ENCODE data around the gene KSR2. TPM values are rescaled to one million over a fixed set of nuclear protein-coding genes. Genes with fewer than 3 reads are reported as not detected.

Gene KSR2
- total RNA-seq, 1 donor from 2014 or later = 0.69 TPM

DNA sequence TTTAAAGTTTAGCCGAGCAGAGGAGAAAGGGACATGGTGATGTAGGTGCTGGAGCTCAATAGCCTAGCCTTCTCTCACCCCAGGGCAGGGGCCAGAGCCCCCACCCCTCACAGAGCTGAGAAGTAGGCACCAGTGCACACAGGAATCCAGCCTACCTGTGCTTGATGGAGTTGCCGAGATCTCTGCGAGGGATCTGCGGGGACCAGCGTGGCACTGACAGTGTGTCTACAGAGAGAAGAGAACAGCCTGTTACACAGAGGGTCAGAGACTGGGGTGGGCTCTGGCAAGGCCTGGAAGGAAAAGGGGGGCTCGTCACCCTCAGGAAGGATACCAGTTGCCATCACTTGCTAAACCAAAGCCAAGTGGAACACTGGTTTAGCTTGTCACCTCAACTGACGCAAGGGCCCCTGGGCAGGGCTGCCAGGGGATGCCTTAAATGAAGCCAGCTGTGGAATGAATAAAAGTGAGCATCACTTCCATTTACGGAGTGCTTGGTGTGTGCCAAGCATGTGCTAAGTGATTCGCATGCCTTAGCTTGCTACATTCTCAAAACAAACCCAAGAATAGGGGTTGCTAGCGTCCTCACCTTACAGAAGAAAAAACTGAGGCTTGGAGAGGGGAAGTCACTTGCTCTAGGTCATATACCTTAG is 386.5 kb downstream of the KSR2 start:
- peaks cover 14% of the 10 kb centered on the region for H3K4me1 Mint-ChIP-seq
- H3K4me3 Mint-ChIP-seq = no peak overlapping the region
- DNase-seq (ENCODE audit: low spot score in 2 of 2, unreplicated experiment in 2 of 2) = no peak
- TF ChIP-seq, protein P1, sequence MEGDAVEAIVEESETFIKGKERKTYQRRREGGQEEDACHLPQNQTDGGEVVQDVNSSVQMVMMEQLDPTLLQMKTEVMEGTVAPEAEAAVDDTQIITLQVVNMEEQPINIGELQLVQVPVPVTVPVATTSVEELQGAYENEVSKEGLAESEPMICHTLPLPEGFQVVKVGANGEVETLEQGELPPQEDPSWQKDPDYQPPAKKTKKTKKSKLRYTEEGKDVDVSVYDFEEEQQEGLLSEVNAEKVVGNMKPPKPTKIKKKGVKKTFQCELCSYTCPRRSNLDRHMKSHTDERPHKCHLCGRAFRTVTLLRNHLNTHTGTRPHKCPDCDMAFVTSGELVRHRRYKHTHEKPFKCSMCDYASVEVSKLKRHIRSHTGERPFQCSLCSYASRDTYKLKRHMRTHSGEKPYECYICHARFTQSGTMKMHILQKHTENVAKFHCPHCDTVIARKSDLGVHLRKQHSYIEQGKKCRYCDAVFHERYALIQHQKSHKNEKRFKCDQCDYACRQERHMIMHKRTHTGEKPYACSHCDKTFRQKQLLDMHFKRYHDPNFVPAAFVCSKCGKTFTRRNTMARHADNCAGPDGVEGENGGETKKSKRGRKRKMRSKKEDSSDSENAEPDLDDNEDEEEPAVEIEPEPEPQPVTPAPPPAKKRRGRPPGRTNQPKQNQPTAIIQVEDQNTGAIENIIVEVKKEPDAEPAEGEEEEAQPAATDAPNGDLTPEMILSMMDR (IDR thresholded peaks at IDR 0.05; ENCODE audit: unreplicated experiment) = no peak
- peaks cover 71% of the 10 kb centered on the region for H3K27me3 Mint-ChIP-seq (ENCODE audit: low read depth)
- no peak overlapping the region for H3K27ac Mint-ChIP-seq
- H3K9me3 Mint-ChIP-seq = no peaks in the 10 kb centered on the region
- H3K36me3 Mint-ChIP-seq = no peaks in the 10 kb centered on the region

DNA sequence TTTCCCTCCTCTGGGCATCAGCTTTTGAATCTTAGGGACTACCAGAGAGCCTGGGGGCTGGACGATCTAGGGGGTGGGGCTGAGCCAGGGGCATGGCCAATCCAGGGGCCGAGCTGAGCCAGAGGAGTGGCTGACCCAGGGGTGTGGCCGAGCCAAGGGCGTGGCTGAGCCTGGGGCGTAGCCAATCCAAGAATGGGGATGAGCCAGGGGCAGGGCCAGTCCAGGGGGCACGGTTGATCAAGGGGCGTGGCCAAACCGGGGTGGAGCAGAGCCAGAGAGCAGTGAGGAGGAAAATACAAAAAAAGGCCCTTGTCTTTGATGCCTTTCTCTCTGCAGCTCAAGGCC is 388.1 kb downstream of the KSR2 start:
- no peak overlapping the region for H3K27ac Mint-ChIP-seq
- H3K4me3 Mint-ChIP-seq = no peak overlapping the region
- TF ChIP-seq, protein P1 (IDR thresholded peaks at IDR 0.05; ENCODE audit: unreplicated experiment) = no peak
- H3K36me3 Mint-ChIP-seq = no peaks in the 10 kb centered on the region
- peaks cover 57% of the 10 kb centered on the region for H3K27me3 Mint-ChIP-seq (ENCODE audit: low read depth)
- H3K4me1 Mint-ChIP-seq = peaks cover 18% of the 10 kb centered on the region
- H3K9me3 Mint-ChIP-seq = no peaks in the 10 kb centered on the region
- DNase-seq (ENCODE audit: low spot score in 2 of 2, unreplicated experiment in 2 of 2) = no peak

DNA sequence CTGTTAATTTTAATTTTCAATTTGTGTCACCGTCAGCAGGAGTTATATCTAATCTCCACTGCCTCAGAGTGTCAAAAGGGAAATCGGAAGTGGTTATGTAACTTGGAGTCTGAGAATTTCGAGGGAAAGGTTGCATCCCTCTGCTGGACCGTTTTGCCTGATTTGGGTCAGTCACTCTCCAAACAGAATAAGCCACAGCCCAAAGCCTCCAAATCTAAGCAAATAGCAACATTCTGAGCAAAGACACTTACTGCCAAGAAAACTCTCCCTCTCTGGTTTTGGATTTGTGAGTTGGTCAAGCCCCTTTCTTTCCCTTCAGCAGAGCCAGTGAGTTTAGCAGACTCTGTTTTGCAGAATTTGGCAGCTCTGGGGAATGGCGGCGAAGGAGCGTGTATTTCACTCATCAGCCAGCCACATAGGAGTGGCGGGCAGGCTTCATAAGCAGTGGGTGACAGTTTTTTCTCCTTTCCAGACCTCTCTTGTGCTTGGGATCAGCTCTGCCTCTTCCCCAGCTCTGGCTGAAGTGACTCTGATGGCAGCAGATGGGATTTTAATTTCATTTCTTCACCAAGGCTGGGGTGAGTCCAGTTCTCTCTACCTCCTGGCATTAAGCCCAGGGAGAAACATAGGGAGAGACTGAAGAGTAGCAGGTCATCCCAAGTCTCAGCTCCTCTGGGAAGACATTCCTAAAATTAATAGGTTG is 388.6 kb downstream of the KSR2 start:
- Mint-ChIP-seq H3K9me3 (no peaks in the 10 kb centered on the region), H3K4me1 (peaks cover 18% of the 10 kb centered on the region), H3K27me3 (ENCODE audit: low read depth) (peaks cover 55% of the 10 kb centered on the region), H3K27ac (no peak overlapping the region), H3K36me3 (no peaks in the 10 kb centered on the region), H3K4me3 (no peak overlapping the region)
- TF ChIP-seq, protein P1 (IDR thresholded peaks at IDR 0.05; ENCODE audit: unreplicated experiment) = no peak
- no peak for DNase-seq (ENCODE audit: low spot score in 2 of 2, unreplicated experiment in 2 of 2)

DNA sequence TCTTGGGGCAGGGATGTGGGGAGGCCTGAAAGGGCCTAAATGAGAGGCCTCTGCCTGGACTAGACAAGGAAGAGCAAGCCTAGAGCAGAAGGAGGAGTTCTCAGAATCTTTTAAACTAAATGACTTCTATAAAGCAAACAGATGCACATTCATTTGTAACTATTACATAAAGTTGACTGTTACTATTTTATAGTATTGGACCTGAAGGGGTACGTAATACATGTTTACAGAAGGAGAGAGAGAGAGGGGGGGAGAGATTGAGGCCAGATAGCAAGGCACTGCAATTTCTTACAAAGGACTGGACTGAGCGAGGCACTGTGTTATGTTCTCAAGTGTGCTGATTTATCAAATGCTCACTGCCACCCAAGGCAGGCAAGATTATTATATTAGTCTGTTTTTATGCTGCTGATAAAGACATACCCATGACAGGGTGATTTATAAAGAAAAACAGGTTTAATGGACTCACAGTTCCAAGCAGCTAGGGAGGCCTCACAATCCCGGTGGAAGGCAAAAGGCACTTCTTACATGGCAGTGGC is 391.6 kb downstream of the KSR2 start:
- Mint-ChIP-seq H3K9me3 (no peaks in the 10 kb centered on the region), H3K4me1 (peaks cover 6% of the 10 kb centered on the region), H3K27me3 (ENCODE audit: low read depth) (peaks cover 56% of the 10 kb centered on the region), H3K4me3 (no peak overlapping the region), H3K36me3 (no peaks in the 10 kb centered on the region), H3K27ac (no peak overlapping the region)
- no peak for DNase-seq (ENCODE audit: low spot score in 2 of 2, unreplicated experiment in 2 of 2)
- TF ChIP-seq, protein P1 (IDR thresholded peaks at IDR 0.05; ENCODE audit: unreplicated experiment) = no peak

DNA sequence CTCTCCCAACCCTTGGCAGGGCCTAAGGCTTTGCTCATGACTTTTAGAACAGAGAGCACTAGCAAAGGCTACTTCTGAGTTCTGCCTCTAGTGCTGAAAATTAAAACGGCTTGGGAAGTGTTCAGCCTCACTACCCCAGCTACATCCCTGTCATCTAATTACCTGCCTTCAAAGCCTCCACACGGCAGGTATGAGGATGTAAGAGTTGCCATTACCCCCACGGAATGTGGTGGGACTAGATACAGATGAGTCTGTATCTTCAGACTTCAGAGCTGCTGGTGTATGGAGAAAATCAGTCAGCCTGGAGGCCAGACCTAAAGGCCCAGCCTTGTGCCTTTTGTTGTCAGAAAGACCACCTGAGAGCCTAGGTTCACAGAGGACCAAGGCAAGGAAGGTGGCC is 392.7 kb downstream of the KSR2 start:
- TF ChIP-seq, protein P1 (IDR thresholded peaks at IDR 0.05; ENCODE audit: unreplicated experiment) = no peak
- DNase-seq (ENCODE audit: low spot score in 2 of 2, unreplicated experiment in 2 of 2) = no peak
- Mint-ChIP-seq H3K9me3 (no peaks in the 10 kb centered on the region), H3K4me1 (peaks cover 6% of the 10 kb centered on the region), H3K36me3 (no peaks in the 10 kb centered on the region), H3K4me3 (no peak overlapping the region), H3K27me3 (ENCODE audit: low read depth) (peaks cover 53% of the 10 kb centered on the region), H3K27ac (no peak overlapping the region)
